Activated CD4-positive, CD25-positive, alpha-beta regulatory T cell treated with anti-CD3 and anti-CD28 coated beads, Interleukin-2, amount 50 U/mL, for 16 hours (primary cell): Measurements from ENCODE around the gene WDR18.
A peak's percentile ranks its signal among the peaks of the same experiment; 100 is the strongest.

Experiments
- DNase-seq: peaks from one replicate; pipeline ENCODE4 v3.0.0-alpha.2; 2020; ENCODE audit warnings: low read depth, low spot score

WDR18 gene

GRCh38 chr19:984165-984967, at the start of gene WDR18:
Gene WDR18, plus strand, starts transcription at chr19:984345. Its CDS starts 9 bp downstream, at chr19:984354.
- DNase-seq = peak; percentile 89

GRCh38 chr19:934865-935479, 49.2 kb upstream of the WDR18 start:
- no peak for DNase-seq

GRCh38 chr19:936175-936546, 48.0 kb upstream of the WDR18 start:
- no peak for DNase-seq

GRCh38 chr19:937259-937694, 46.9 kb upstream of the WDR18 start:
- DNase-seq = no peak

- DNase-seq = no peak
Observed at GRCh38 chr19:938233-938923, 45.8 kb upstream of the WDR18 start.

GRCh38 chr19:939439-939838, 44.7 kb upstream of the WDR18 start:
- no peak for DNase-seq

GRCh38 chr19:939922-940321, 44.2 kb upstream of the WDR18 start:
- no peak for DNase-seq

GRCh38 chr19:940591-941291, 43.4 kb upstream of the WDR18 start:
- peak; percentile 42 for DNase-seq

- no peak for DNase-seq
Observed at GRCh38 chr19:941292-942132, 42.6 kb upstream of the WDR18 start.

GRCh38 chr19:942133-942645, 42.0 kb upstream of the WDR18 start:
- DNase-seq = no peak

GRCh38 chr19:943551-944170, 40.5 kb upstream of the WDR18 start:
- no peak for DNase-seq

- no peak for DNase-seq
Observed at GRCh38 chr19:944171-944567, 40.0 kb upstream of the WDR18 start.

- no peak for DNase-seq
Observed at GRCh38 chr19:944663-945241, 39.4 kb upstream of the WDR18 start.

GRCh38 chr19:945401-946252, 38.5 kb upstream of the WDR18 start:
- DNase-seq = no peak

GRCh38 chr19:947090-947706, 36.9 kb upstream of the WDR18 start:
- DNase-seq = no peak

- no peak for DNase-seq
Observed at GRCh38 chr19:947707-948539, 36.2 kb upstream of the WDR18 start.

GRCh38 chr19:948842-949496, 35.2 kb upstream of the WDR18 start:
- DNase-seq = no peak
